LNCAP (cell line): ENCODE measurements around the gene MAMDC2.

Source experiments
- CTCF ChIP-seq: fragments of 450-650 bp; IDR thresholded peaks from 2 replicates; pipeline ENCODE4 v1.5.1; 2017; ENCODE audit warnings: mild to moderate bottlenecking

MAMDC2 gene

GRCh38 chr9:70261131-70261870, 217.7 kb downstream of the MAMDC2 start:
- no peak for TF ChIP-seq CTCF

DNA sequence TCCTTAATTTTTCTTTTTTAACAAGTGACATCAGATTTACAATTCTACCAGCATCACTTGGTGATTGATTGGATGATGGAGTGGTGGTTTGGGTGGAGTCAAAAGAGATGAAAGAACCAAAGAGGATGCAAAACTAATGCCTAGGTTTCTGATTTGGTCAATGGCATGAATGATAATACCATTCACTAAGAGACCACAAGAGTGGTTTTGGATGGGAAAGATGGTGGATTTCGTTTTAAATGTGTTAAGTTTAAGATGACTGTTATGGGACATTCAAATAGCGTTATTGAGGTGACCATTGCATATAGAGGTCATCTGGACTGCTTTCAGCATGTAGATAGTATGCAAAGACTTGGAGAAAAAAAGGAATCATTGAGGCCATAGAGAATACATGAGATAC, 218.7 kb downstream of the MAMDC2 start:
- no peak for TF ChIP-seq CTCF

- TF ChIP-seq CTCF, result no peak
Observed at GRCh38 chr9:70262948-70263347, 219.3 kb downstream of the MAMDC2 start.

GRCh38 chr9:70263421-70263820, 219.8 kb downstream of the MAMDC2 start:
- no peak for TF ChIP-seq CTCF
